Parathyroid adenoma (tissue), 2 donors: ENCODE measurements around the gene CACNA1C.

Experiments used
- H2AFZ ChIP-seq: fragments of 300-600 bp; sonication (generic); one replicate; pipeline ENCODE4 v1.7.0; 2017; ENCODE audit warnings: antibody characterized with exemption, mild to moderate bottlenecking
- H3K27ac ChIP-seq: fragments of 300-600 bp; sonication (generic); one replicate; pipeline ENCODE4 v1.7.0; 2017
- H3K27me3 ChIP-seq: fragments of 300-600 bp; sonication (generic); one replicate; pipeline ENCODE4 v1.7.0; 2017; ENCODE audit warnings: low read length; ENCODE audit not compliant: control insufficient read depth, insufficient read depth
- H3K36me3 ChIP-seq: fragments of 300-600 bp; sonication (generic); one replicate; pipeline ENCODE4 v1.7.0; 2017; ENCODE audit warnings: low read length; ENCODE audit not compliant: control insufficient read depth, insufficient read depth
- H3K4me1 ChIP-seq: fragments of 300-600 bp; sonication (generic); one replicate; pipeline ENCODE4 v1.7.0; 2017; ENCODE audit warnings: control low read depth
- H3K4me2 ChIP-seq: fragments of 300-600 bp; sonication (generic); one replicate; pipeline ENCODE4 v1.7.0; 2017; ENCODE audit warnings: low read length
- H3K4me3 ChIP-seq: fragments of 300-600 bp; sonication (generic); one replicate; pipeline ENCODE4 v1.7.0; 2017; ENCODE audit warnings: low read depth, low read length
- H3K79me2 ChIP-seq: fragments of 300-600 bp; sonication (generic); one replicate; pipeline ENCODE4 v1.7.0; 2017; ENCODE audit warnings: control low read depth
- H3K9ac ChIP-seq: fragments of 300-600 bp; sonication (generic); one replicate; pipeline ENCODE4 v1.7.0; 2017; ENCODE audit warnings: mild to moderate bottlenecking
- H3K9me3 ChIP-seq: fragments of 300-600 bp; sonication (generic); one replicate; pipeline ENCODE4 v1.7.0; 2017; ENCODE audit warnings: low read length; ENCODE audit not compliant: control insufficient read depth
- CTCF ChIP-seq: fragments of 300-600 bp; sonication (generic); IDR thresholded peaks from one replicate; pipeline ENCODE4 v1.7.0; 2017; ENCODE audit warnings: antibody characterized with exemption, mild to moderate bottlenecking
- donor health status: primary hyperparathyroidism.

Gene CACNA1C

GRCh38 chr12:2605301-2605700 is 552.5 kb downstream of the CACNA1C start:
- H3K9me3 ChIP-seq, result no peaks in the 10 kb centered on the region

GRCh38 chr12:2606186-2606910 is 553.6 kb downstream of the CACNA1C start:
- H3K9me3 ChIP-seq, result no peaks in the 10 kb centered on the region
- H3K79me2 ChIP-seq, result no peaks in the 10 kb centered on the region
- no peak overlapping the region for H2AFZ ChIP-seq
- H3K36me3 ChIP-seq, result no peaks in the 10 kb centered on the region
- no peak overlapping the region for H3K4me2 ChIP-seq
- no peak overlapping the region for H3K4me3 ChIP-seq
- no peak overlapping the region for H3K9ac ChIP-seq
- no peak for TF ChIP-seq CTCF
- no peak overlapping the region for H3K27ac ChIP-seq
- H3K4me1 ChIP-seq, result no peaks in the 10 kb centered on the region
- no peaks in the 10 kb centered on the region for H3K27me3 ChIP-seq

More at GRCh38 chr12:2605301-2605700, 552.5 kb downstream of the CACNA1C start:
- H3K9ac ChIP-seq, result no peak overlapping the region
- H3K36me3 ChIP-seq, result no peaks in the 10 kb centered on the region
- no peaks in the 10 kb centered on the region for H3K4me1 ChIP-seq
- no peak overlapping the region for H3K4me3 ChIP-seq
- no peak for TF ChIP-seq CTCF
- H3K4me2 ChIP-seq, result no peak overlapping the region
- no peak overlapping the region for H3K27ac ChIP-seq
- no peaks in the 10 kb centered on the region for H3K79me2 ChIP-seq
- H3K27me3 ChIP-seq, result no peaks in the 10 kb centered on the region
- H2AFZ ChIP-seq, result no peak overlapping the region

DNA sequence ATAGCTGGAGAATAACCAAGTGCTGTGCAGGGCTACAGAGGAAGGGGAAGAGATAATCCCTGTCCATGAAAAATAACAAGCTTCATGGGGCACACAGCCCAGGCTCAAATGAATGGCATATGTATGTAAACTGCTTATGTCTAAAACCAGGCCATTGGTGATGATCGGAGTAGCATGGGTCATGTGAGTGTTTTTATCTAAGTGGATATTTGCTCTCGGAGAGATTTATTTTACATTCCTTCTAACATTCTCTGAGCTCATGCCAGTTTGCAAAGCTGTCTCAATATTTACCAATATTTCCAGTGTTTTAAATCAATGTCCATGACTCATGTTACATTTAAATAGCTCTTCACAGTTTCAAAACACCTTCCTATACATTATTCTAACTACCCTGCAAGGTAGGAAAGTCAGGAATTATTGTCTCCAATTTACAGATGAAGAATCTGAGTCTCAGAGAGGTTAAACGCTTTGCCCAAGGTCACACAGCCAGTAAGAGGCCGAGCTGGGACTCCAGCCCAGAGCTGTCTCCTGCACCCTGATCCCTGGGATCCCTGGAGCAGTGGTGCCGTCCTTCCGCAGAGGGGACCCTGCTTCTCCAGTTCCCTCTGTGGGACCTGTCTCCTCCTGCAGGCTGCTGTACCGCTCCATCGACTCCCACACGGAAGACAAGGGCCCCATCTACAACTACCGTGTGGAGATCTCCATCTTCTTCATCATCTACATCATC is 555.3 kb downstream of the CACNA1C start:
- no peak for TF ChIP-seq CTCF
- Histone ChIP-seq H3K9ac (no peak overlapping the region), H2AFZ (no peak overlapping the region), H3K27ac (no peak overlapping the region), H3K4me2 (no peak overlapping the region), H3K36me3 (no peaks in the 10 kb centered on the region), H3K4me1 (no peaks in the 10 kb centered on the region), H3K27me3 (no peaks in the 10 kb centered on the region), H3K79me2 (no peaks in the 10 kb centered on the region), H3K9me3 (no peaks in the 10 kb centered on the region), H3K4me3 (no peak overlapping the region)

- Histone ChIP-seq H3K36me3 (no peaks in the 10 kb centered on the region), H3K4me2 (no peak overlapping the region), H3K4me1 (no peaks in the 10 kb centered on the region), H3K27me3 (no peaks in the 10 kb centered on the region), H3K4me3 (no peak overlapping the region), H3K9me3 (no peaks in the 10 kb centered on the region), H3K27ac (no peak overlapping the region), H3K79me2 (no peaks in the 10 kb centered on the region), H2AFZ (no peak overlapping the region), H3K9ac (no peak overlapping the region)
- TF ChIP-seq CTCF, result no peak
These were observed 555.8 kb downstream of the CACNA1C start for GRCh38 chr12:2608608-2608945.

- no peak for TF ChIP-seq CTCF
- no peak overlapping the region for H3K4me2 ChIP-seq
- H3K27ac ChIP-seq, result no peak overlapping the region
- no peaks in the 10 kb centered on the region for H3K36me3 ChIP-seq
- no peak overlapping the region for H2AFZ ChIP-seq
- H3K79me2 ChIP-seq, result no peaks in the 10 kb centered on the region
- no peak overlapping the region for H3K4me3 ChIP-seq
- H3K4me1 ChIP-seq, result no peaks in the 10 kb centered on the region
- no peaks in the 10 kb centered on the region for H3K27me3 ChIP-seq
- no peaks in the 10 kb centered on the region for H3K9me3 ChIP-seq
- no peak overlapping the region for H3K9ac ChIP-seq
These were observed 556.2 kb downstream of the CACNA1C start for GRCh38 chr12:2609020-2609419.
